ENCODE data around the gene COL6A2.

- TF ChIP-seq CTCF (IDR thresholded peaks at IDR 0.05) (no peak), SMC3 (IDR thresholded peaks at IDR 0.05) (no peak), CHD4 (IDR thresholded peaks at IDR 0.05; ENCODE audit: borderline replicate concordance) (no peak), PBX3 (IDR thresholded peaks at IDR 0.05) (no peak), RAD21 (conservative IDR thresholded peaks at IDR 0.05 in 1 of 2, IDR thresholded peaks at IDR 0.05 in 1 of 2) (no peak), EP300 (IDR thresholded peaks at IDR 0.05) (no peak), RFX5 (IDR thresholded peaks at IDR 0.05) (no peak), REST (IDR thresholded peaks at IDR 0.05) (no peak), CBX8 (IDR thresholded peaks at IDR 0.05) (no peak), MAZ (IDR thresholded peaks at IDR 0.05; ENCODE audit: borderline replicate concordance, low read depth, low read length) (no peak)
Observed at GRCh38 chr21:46145159-46145839, 47.4 kb downstream of the COL6A2 start.

Data from A549 (cell line).